GM23338 (cell line): Measurements from ENCODE around the gene PHLDB1.

ENCODE experiments used
- CREB1 ChIP-seq: fragments of 250-450 bp; sonication (Bioruptor Pico); IDR thresholded peaks from 2 replicates; pipeline ENCODE4 v1.5.0; 2020; ENCODE audit warnings: low read depth, mild to moderate bottlenecking, moderate library complexity
- CTCF ChIP-seq, 2 experiments: fragments of 200-600 bp in 1 of 2; sonication (generic) in 1 of 2; conservative IDR thresholded peaks; 2 replicates each; pipeline versions ENCODE4 v1.5.1 to v1.6.1; 2016 to 2017; ENCODE audit warnings: antibody characterized with exemption in 2 of 2, low read depth in 2 of 2, mild to moderate bottlenecking in 2 of 2, moderate library complexity in 1 of 2
- EZH2 ChIP-seq: fragments of 200-600 bp; sonication (generic); IDR thresholded peaks from one replicate; pipeline ENCODE4 v1.8.0; 2017; ENCODE audit warnings: antibody characterized with exemption, mild to moderate bottlenecking, low read depth; ENCODE audit not compliant: unreplicated experiment
- EZH2phosphoT487 ChIP-seq: fragments of 200-600 bp; sonication (generic); IDR thresholded peaks from one replicate; pipeline ENCODE4 v1.8.1; 2018; ENCODE audit warnings: antibody characterized with exemption; ENCODE audit not compliant: unreplicated experiment
- JUNB ChIP-seq: IDR thresholded peaks from one replicate; pipeline ENCODE4 v1.6.1; 2016; ENCODE audit warnings: antibody characterized with exemption; ENCODE audit not compliant: unreplicated experiment
- NANOG ChIP-seq: IDR thresholded peaks from 2 replicates; pipeline ENCODE4 v1.6.1; 2016; ENCODE audit warnings: antibody characterized with exemption, borderline replicate concordance
- POLR2AphosphoS5 ChIP-seq: IDR thresholded peaks from 2 replicates; pipeline ENCODE4 v1.6.1; 2016; ENCODE audit warnings: antibody characterized with exemption, low read depth
- REST ChIP-seq: IDR thresholded peaks from one replicate; pipeline ENCODE4 v1.6.1; 2018; ENCODE audit warnings: antibody characterized with exemption; ENCODE audit not compliant: unreplicated experiment
- ZNF331 ChIP-seq: fragments of 250-450 bp; sonication (Bioruptor Pico); IDR thresholded peaks from 2 replicates; pipeline ENCODE4 v1.5.0; 2020; ENCODE audit warnings: low read depth, mild to moderate bottlenecking, moderate library complexity

- no peak for TF ChIP-seq CTCF (conservative IDR thresholded peaks at IDR 0.05; ENCODE audit: low read depth in 2 of 2)
- TF ChIP-seq REST, result no peak
- no peak for TF ChIP-seq JUNB
- TF ChIP-seq POLR2AphosphoS5, result no peak
- no peak for TF ChIP-seq EZH2
- TF ChIP-seq EZH2phosphoT487, result no peak
- TF ChIP-seq CREB1 (CRISPR knock-in tag), result no peak
- TF ChIP-seq ZNF331 (CRISPR knock-in tag), result no peak
- TF ChIP-seq NANOG, result no peak
Observed at GRCh38 chr11:118618991-118619375, 11.6 kb downstream of the PHLDB1 start.
